DND-41 (cell line): ENCODE results near the gene TOMT.

Experiments used
- EZH2 ChIP-seq: IDR thresholded peaks from 3 replicates; pipeline ENCODE4 v1.6.1; 2012; ENCODE audit warnings: borderline replicate concordance, low read depth, mild to moderate bottlenecking, moderate library complexity, low read length, inconsistent platforms; ENCODE audit not compliant: severe bottlenecking
- TF ChIP-seq, protein P1 (sequence below): IDR thresholded peaks from 2 replicates; pipeline ENCODE4 v1.5.1; 2012; ENCODE audit warnings: borderline replicate concordance, low read length, moderate library complexity, mild to moderate bottlenecking; ENCODE audit not compliant: poor library complexity, severe bottlenecking; ENCODE audit errors: extremely low read depth

DNA sequence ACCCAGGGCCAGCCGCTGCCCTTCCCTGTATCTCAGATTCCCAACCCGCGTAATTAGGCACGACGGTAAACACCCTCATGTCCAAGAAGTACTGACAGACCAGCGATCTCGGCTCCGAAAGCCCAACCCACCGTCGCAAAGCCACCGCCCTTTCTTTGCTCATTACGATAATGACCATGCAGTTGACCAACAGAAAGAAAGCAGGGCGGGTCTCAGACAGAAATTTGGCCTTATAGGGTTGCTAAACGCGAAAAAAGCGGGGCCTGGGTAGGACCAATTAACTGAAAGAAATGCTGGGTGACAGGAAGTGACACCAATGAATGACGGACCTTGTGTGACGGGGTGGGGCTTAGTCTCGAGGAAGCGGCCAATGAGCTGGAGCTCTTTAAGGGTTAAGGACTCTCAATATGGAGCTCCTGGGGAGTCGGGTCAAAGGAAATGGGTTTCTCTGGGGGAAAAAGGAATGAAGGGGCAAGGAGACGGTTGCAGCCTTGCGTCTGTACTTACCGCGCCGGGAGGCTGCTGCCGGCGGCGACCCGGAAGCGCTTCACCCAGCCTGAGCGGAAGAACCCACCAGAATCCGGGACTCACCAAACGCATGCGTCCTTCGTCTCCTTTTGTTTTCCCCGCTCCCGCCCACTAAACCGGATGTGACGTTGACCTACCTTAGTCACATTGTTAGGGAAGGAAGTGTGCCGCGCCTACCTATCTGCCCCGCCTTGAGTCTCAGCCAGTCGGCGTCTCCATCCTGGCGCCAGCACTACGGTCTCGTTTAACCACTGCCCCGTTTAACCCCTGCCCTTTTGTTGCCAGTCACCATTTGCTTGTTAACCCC, 6.6 kb downstream of the TOMT start, which contains the start of gene ANAPC15:
- TF ChIP-seq, protein P1, sequence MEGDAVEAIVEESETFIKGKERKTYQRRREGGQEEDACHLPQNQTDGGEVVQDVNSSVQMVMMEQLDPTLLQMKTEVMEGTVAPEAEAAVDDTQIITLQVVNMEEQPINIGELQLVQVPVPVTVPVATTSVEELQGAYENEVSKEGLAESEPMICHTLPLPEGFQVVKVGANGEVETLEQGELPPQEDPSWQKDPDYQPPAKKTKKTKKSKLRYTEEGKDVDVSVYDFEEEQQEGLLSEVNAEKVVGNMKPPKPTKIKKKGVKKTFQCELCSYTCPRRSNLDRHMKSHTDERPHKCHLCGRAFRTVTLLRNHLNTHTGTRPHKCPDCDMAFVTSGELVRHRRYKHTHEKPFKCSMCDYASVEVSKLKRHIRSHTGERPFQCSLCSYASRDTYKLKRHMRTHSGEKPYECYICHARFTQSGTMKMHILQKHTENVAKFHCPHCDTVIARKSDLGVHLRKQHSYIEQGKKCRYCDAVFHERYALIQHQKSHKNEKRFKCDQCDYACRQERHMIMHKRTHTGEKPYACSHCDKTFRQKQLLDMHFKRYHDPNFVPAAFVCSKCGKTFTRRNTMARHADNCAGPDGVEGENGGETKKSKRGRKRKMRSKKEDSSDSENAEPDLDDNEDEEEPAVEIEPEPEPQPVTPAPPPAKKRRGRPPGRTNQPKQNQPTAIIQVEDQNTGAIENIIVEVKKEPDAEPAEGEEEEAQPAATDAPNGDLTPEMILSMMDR: no peak
- no peak for TF ChIP-seq EZH2
